NT2/D1 (cell line): ENCODE results near the gene FMN1.

Experiments
- DNase-seq: peaks from one replicate; pipeline ENCODE4 v3.0.0-alpha.2; 2011; ENCODE audit warnings: low read depth, low spot score
- H3K27me3 ChIP-seq: 2 replicates; pipeline ENCODE4 v1.6.0; 2011; ENCODE audit warnings: mild to moderate bottlenecking; ENCODE audit not compliant: insufficient read length, insufficient read depth
- H3K36me3 ChIP-seq: 2 replicates; pipeline ENCODE4 v1.6.1; 2011; ENCODE audit warnings: mild to moderate bottlenecking, low read length, mixed read lengths; ENCODE audit not compliant: insufficient read depth, insufficient read length
- H3K4me1 ChIP-seq: 2 replicates; pipeline ENCODE4 v1.5.1; 2011; ENCODE audit not compliant: insufficient read depth, insufficient read length
- H3K4me3 ChIP-seq: 2 replicates; pipeline ENCODE4 v1.5.1; 2011; ENCODE audit warnings: low read depth; ENCODE audit not compliant: insufficient read length
- H3K9ac ChIP-seq: 2 replicates; pipeline ENCODE4 v1.6.0; 2011; ENCODE audit warnings: low read depth; ENCODE audit not compliant: insufficient read length
- H3K9me3 ChIP-seq: 2 replicates; pipeline ENCODE4 v1.5.1; 2011; ENCODE audit warnings: mild to moderate bottlenecking, low read length; ENCODE audit not compliant: insufficient read depth
- SUZ12 ChIP-seq: IDR thresholded peaks from 2 replicates; pipeline ENCODE4 v1.6.1; 2011; ENCODE audit not compliant: insufficient read length, insufficient read depth; ENCODE audit errors: extremely low read depth
- YY1 ChIP-seq: IDR thresholded peaks from 2 replicates; pipeline ENCODE4 v1.6.1; 2011; ENCODE audit not compliant: insufficient read length, insufficient read depth
- ZNF274 ChIP-seq: IDR thresholded peaks from 2 replicates; pipeline ENCODE4 v1.6.1; 2011; ENCODE audit warnings: mild to moderate bottlenecking, low read depth, low read length

Gene FMN1

DNA sequence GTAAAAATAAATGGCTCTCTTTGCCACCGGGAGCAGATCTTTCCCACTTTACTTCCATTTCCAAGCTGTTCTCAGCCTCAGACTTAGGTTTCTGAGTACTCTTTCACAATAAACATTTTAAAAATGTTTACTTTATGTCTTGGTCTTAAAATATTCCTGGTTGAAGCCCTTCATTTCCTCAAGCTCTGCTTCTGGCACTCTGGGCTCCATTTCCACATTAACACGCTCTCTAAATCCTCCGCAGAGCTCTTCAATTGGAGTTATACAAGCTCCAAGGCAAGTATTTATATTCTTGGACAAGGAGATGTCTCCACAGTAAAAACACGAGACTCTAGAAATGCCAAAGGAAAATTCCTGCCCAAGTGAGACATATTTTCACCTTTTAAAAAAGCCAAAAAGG is 307.4 kb downstream of the FMN1 start:
- H3K4me3 ChIP-seq: no peak overlapping the region
- no peaks in the 10 kb centered on the region for H3K4me1 ChIP-seq
- TF ChIP-seq SUZ12: no peak
- no peak for TF ChIP-seq ZNF274
- TF ChIP-seq YY1: no peak
- H3K9me3 ChIP-seq: no peaks in the 10 kb centered on the region
- no peaks in the 10 kb centered on the region for H3K27me3 ChIP-seq
- no peak overlapping the region for H3K9ac ChIP-seq
- DNase-seq: no peak
- H3K36me3 ChIP-seq: no peaks in the 10 kb centered on the region

DNA sequence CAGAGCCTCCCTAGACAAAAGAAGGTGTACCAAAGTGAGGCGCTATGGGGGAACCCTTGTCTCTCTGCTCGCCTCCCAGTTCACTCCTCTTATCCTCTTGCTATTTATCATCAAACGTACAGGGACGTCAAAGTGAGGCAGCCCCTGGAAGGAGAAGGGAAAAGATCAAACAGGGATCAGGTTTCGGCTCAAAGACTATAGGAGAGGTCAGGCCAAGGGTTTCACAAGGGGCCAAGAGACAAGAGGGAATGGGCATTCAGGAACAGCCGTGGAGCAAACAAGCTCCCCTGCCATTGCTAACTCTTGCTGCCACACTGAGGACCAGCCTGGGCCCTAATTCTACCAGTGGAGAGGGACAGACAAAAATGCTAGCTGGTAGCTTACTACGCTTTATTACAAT is 308.1 kb downstream of the FMN1 start:
- Histone ChIP-seq H3K36me3 (no peaks in the 10 kb centered on the region), H3K4me3 (no peak overlapping the region), H3K9me3 (no peaks in the 10 kb centered on the region), H3K4me1 (no peaks in the 10 kb centered on the region), H3K27me3 (no peaks in the 10 kb centered on the region), H3K9ac (no peak overlapping the region)
- DNase-seq: no peak
- no peak for TF ChIP-seq YY1

DNA sequence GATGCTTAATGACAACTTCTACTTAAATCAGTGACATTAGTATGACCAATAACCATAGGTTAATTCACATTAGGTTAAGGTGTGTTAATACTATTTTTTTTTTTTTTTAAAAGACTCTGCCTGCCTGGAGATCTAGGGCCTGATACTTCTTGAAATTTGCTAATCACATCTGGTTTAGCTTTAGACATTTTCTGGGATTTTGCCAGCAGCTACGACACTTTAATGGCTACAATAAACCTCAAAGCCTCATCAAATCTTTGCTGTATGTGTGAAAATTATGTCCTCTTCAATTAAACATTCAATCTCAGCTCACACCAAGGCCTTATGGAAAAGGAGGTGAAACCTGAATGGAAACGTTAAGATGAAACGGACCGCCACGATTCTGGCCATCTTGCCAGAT is 308.8 kb downstream of the FMN1 start:
- DNase-seq: no peak
- no peaks in the 10 kb centered on the region for H3K27me3 ChIP-seq
- TF ChIP-seq SUZ12 (no peak), ZNF274 (no peak), YY1 (no peak)
- no peak overlapping the region for H3K4me3 ChIP-seq
- no peak overlapping the region for H3K9ac ChIP-seq
- no peaks in the 10 kb centered on the region for H3K4me1 ChIP-seq
- H3K9me3 ChIP-seq: no peaks in the 10 kb centered on the region
- H3K36me3 ChIP-seq: no peaks in the 10 kb centered on the region

DNA sequence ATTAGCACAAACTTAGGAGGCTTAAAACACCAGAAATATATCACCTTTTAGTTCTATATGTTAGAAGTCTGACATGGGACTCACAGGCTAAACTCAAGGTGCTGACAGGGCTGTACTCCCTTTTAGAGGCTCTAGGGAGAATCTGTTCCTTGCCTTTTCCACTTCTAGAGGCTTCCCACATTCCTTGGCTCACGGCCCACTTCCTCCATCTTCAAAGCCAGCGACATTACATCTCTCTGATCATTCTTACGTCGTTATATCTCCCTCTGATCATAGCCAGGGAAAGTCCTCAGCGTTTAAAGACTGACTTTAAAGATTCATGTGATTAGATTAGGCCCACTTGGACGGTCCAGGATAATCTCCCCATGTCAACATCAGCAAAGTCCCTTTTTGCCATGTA is 310.4 kb downstream of the FMN1 start:
- Histone ChIP-seq H3K9ac (no peak overlapping the region), H3K9me3 (no peaks in the 10 kb centered on the region), H3K4me3 (no peak overlapping the region), H3K36me3 (no peaks in the 10 kb centered on the region), H3K4me1 (no peaks in the 10 kb centered on the region), H3K27me3 (no peaks in the 10 kb centered on the region)
- TF ChIP-seq YY1 (no peak), ZNF274 (no peak), SUZ12 (no peak)
- no peak for DNase-seq

DNA sequence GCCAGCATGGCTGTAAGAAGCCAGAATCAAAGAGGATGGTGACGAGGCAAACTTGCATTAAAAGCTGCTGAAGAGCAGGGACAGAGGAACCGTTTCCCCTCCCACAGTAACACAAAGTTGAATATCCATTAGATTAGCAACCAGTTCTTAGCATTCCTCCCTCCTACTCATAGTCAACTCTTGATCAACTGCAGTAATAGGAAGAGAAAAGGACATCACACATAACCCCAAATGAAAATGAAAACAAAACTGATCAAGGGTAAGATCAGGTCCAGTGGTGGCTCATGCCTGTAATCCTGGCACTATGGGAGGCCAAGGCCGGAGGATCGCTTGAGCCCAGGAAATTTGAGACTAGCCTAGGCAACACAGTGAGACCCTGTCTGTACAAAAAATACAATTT is 311.6 kb downstream of the FMN1 start:
- no peak for TF ChIP-seq SUZ12
- TF ChIP-seq YY1: no peak
- Histone ChIP-seq H3K36me3 (no peaks in the 10 kb centered on the region), H3K9me3 (no peaks in the 10 kb centered on the region), H3K9ac (no peak overlapping the region), H3K4me3 (no peak overlapping the region), H3K4me1 (no peaks in the 10 kb centered on the region), H3K27me3 (no peaks in the 10 kb centered on the region)
- no peak for DNase-seq

DNA sequence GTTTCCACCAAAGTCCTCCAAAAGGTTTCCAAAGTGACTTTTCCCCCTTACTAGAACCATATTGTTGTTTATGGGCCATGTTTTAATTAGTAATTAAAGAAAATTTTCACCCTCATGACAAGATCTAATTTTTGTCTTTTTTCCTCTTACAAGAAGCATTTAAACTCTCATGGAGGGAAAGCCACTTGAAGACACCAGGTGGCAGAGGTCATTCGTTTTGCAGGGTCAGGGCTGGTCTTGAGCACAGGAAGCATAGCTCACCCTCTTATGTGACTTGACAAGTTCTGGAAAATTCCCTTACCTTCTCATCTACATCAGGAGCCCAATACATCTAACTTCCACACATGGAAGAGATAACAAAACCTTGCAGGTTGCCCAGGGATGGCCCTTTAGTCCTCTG is 313.0 kb downstream of the FMN1 start:
- Histone ChIP-seq H3K9me3 (no peaks in the 10 kb centered on the region), H3K4me1 (no peaks in the 10 kb centered on the region), H3K4me3 (no peak overlapping the region), H3K9ac (no peak overlapping the region), H3K36me3 (no peaks in the 10 kb centered on the region), H3K27me3 (no peaks in the 10 kb centered on the region)
- no peak for DNase-seq
- TF ChIP-seq YY1: no peak
- TF ChIP-seq SUZ12: no peak
- TF ChIP-seq ZNF274: no peak

DNA sequence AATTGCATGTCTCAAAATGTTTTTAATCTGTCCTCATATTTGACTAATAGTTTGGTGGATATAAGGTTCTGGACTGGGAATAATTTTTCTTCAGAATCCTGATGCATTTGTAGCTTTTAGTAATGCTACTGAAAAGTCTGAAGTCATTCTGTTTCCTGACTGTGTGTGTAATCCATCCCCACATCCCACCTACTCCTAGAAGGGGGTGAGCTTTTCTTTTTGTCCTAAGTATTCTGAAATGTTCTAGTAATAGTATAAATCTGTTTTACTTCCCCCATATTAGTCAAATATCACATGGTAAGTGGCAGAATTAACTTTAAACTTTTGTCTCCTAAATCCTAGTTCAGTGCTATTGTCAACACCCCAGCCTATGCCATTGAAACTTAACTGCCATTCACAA is 313.9 kb downstream of the FMN1 start:
- no peak overlapping the region for H3K4me3 ChIP-seq
- no peaks in the 10 kb centered on the region for H3K4me1 ChIP-seq
- no peak overlapping the region for H3K9ac ChIP-seq
- H3K36me3 ChIP-seq: no peaks in the 10 kb centered on the region
- no peaks in the 10 kb centered on the region for H3K9me3 ChIP-seq
- H3K27me3 ChIP-seq: no peaks in the 10 kb centered on the region
- no peak for DNase-seq
- TF ChIP-seq SUZ12 (no peak), YY1 (no peak), ZNF274 (no peak)

DNA sequence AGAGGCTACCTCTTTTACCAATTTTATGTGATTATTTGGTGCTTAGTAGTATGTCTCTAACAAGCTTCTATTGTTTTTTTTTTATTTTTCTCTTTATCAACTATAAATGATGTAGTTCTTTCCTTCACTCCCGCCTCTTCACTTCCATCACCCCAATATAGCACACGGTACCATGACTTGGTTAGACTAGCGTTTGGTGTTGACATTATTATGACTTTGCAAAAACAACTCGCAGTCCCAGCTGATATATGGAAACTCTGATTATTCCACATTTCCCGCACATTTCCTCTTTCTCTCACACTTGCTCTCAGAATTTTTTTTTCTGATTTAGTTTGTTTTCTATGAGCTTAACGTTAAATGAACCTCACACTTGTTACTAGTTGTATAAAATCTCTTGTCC is 314.5 kb downstream of the FMN1 start:
- Histone ChIP-seq H3K36me3 (no peaks in the 10 kb centered on the region), H3K9me3 (no peaks in the 10 kb centered on the region), H3K4me1 (no peaks in the 10 kb centered on the region), H3K4me3 (no peak overlapping the region), H3K27me3 (no peaks in the 10 kb centered on the region), H3K9ac (no peak overlapping the region)
- TF ChIP-seq YY1 (no peak), ZNF274 (no peak), SUZ12 (no peak)
- no peak for DNase-seq
